ENCODE measurements around the gene IFTAP.
"Not testable (repeated sequence)": the region's sequence is repeated elsewhere in the genome, so short reads cannot be mapped to it uniquely, and the experiment has no call there.

Gene IFTAP

GRCh38 chr11:36661359-36661758 is 67.1 kb downstream of the IFTAP start:
- DNase-seq: not testable (repeated sequence)

GRCh38 chr11:36672815-36673450 is 78.6 kb downstream of the IFTAP start:
- DNase-seq: no peak

GRCh38 chr11:36679547-36679946 is 85.2 kb downstream of the IFTAP start:
- DNase-seq: not testable (repeated sequence)

GRCh38 chr11:36683818-36684217 is 89.5 kb downstream of the IFTAP start:
- no peak for DNase-seq

- DNase-seq: no peak
Measured at GRCh38 chr11:36684840-36685801, 90.8 kb downstream of the IFTAP start.

- no peak for DNase-seq
Measured at GRCh38 chr11:36688132-36688531, 93.8 kb downstream of the IFTAP start.

GRCh38 chr11:36688571-36689291 is 94.4 kb downstream of the IFTAP start:
- DNase-seq: no peak

- DNase-seq: no peak
Measured at GRCh38 chr11:36689442-36689841, 95.1 kb downstream of the IFTAP start.

- no peak for DNase-seq
Measured at GRCh38 chr11:36692704-36693103, 98.4 kb downstream of the IFTAP start.

- DNase-seq: no peak
Measured at GRCh38 chr11:36693139-36693843, 99.0 kb downstream of the IFTAP start.

- no peak for DNase-seq
Measured at GRCh38 chr11:36695111-36695510, 100.8 kb downstream of the IFTAP start.

- DNase-seq: no peak
Measured at GRCh38 chr11:36695571-36695970, 101.3 kb downstream of the IFTAP start.

- no peak for DNase-seq
Measured at GRCh38 chr11:36696550-36696949, 102.2 kb downstream of the IFTAP start.

GRCh38 chr11:36699271-36699670 is 105.0 kb downstream of the IFTAP start:
- no peak for DNase-seq

- no peak for DNase-seq
Measured at GRCh38 chr11:36700246-36700645, 105.9 kb downstream of the IFTAP start.

- no peak for DNase-seq
Measured at GRCh38 chr11:36702330-36703054, 108.2 kb downstream of the IFTAP start.

- DNase-seq: no peak
Measured at GRCh38 chr11:36703055-36703404, 108.7 kb downstream of the IFTAP start.

All from cortex of kidney (tissue), 1 donor.